Measurements from ENCODE around the gene TPRA1.

GRCh38 chr3:127578802-127579201 lies 11.7 kb downstream of the TPRA1 start:
- no peak for TF ChIP-seq ELF1 (IDR thresholded peaks at IDR 0.05; ENCODE audit: borderline replicate concordance, low read depth)
- TF ChIP-seq, protein P1, sequence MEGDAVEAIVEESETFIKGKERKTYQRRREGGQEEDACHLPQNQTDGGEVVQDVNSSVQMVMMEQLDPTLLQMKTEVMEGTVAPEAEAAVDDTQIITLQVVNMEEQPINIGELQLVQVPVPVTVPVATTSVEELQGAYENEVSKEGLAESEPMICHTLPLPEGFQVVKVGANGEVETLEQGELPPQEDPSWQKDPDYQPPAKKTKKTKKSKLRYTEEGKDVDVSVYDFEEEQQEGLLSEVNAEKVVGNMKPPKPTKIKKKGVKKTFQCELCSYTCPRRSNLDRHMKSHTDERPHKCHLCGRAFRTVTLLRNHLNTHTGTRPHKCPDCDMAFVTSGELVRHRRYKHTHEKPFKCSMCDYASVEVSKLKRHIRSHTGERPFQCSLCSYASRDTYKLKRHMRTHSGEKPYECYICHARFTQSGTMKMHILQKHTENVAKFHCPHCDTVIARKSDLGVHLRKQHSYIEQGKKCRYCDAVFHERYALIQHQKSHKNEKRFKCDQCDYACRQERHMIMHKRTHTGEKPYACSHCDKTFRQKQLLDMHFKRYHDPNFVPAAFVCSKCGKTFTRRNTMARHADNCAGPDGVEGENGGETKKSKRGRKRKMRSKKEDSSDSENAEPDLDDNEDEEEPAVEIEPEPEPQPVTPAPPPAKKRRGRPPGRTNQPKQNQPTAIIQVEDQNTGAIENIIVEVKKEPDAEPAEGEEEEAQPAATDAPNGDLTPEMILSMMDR (IDR thresholded peaks at IDR 0.05 in 2 of 3, conservative IDR thresholded peaks at IDR 0.05 in 1 of 3; ENCODE audit: borderline replicate concordance in 1 of 3, insufficient read depth in 1 of 3, low read depth in 2 of 3, low read length in 2 of 3), result no peak
- no peak for TF ChIP-seq SP1 (IDR thresholded peaks at IDR 0.05; ENCODE audit: low read depth)
